Endothelial cell of umbilical vein (primary cell): Measurements from ENCODE around the gene CDC42EP3.

ENCODE experiments used
- EZH2 ChIP-seq: IDR thresholded peaks from 2 replicates; pipeline ENCODE4 v1.6.1; 2012; ENCODE audit warnings: borderline replicate concordance, low read depth, mild to moderate bottlenecking, moderate library complexity, low read length, inconsistent platforms; ENCODE audit not compliant: severe bottlenecking
- FOS ChIP-seq: IDR thresholded peaks from 2 replicates; pipeline ENCODE4 v1.6.1; 2011; ENCODE audit warnings: mild to moderate bottlenecking, low read length, moderate library complexity, borderline replicate concordance; ENCODE audit not compliant: insufficient read depth
- MYC ChIP-seq: IDR thresholded peaks from one replicate; pipeline ENCODE4 v1.6.1; 2011; ENCODE audit warnings: mild to moderate bottlenecking, low read depth, low read length
- POLR2A ChIP-seq: IDR thresholded peaks from 2 replicates; pipeline ENCODE4 v1.6.1; 2012; ENCODE audit warnings: low read depth, mild to moderate bottlenecking, control low read depth, low read length
- POLR2AphosphoS5 ChIP-seq: IDR thresholded peaks from 2 replicates; pipeline ENCODE4 v1.6.1; 2012; ENCODE audit warnings: low read depth, mild to moderate bottlenecking, control low read depth, low read length, moderate library complexity; ENCODE audit not compliant: insufficient read depth
- TF ChIP-seq, protein P1 (sequence below), 2 donors: IDR thresholded peaks; 1 replicate in 1 of 2; 2 replicates in 1 of 2; pipeline ENCODE4 v1.5.1; 2011; ENCODE audit warnings: low read length in 2 of 2, mild to moderate bottlenecking in 2 of 2, moderate library complexity in 2 of 2, control low read depth in 1 of 2, inconsistent platforms in 1 of 2, low read depth in 1 of 2; ENCODE audit not compliant: insufficient read depth in 1 of 2; ENCODE audit errors: extremely low read depth in 1 of 2

DNA sequence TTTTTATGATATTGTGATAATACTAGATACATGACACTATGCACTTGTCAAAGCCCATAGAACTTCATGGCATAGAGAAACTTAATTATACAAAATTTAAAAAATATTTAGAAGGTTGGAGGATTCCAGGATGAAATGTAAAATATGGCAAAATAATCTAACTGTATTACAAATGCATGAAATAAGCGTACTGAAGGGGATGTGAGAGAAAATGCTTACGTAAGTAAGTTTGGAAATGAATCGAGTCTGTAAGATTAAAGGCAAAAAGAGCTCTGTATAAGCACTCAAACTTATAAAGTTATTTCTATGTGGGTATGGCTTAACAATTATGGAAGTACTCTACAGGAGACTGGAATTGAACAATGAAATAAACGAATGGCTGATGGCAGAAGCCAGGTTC lies 13.4 kb upstream of the CDC42EP3 start:
- TF ChIP-seq POLR2A (no peak), EZH2 (no peak), POLR2AphosphoS5 (no peak), FOS (no peak), MYC (no peak)
- TF ChIP-seq, protein P1, sequence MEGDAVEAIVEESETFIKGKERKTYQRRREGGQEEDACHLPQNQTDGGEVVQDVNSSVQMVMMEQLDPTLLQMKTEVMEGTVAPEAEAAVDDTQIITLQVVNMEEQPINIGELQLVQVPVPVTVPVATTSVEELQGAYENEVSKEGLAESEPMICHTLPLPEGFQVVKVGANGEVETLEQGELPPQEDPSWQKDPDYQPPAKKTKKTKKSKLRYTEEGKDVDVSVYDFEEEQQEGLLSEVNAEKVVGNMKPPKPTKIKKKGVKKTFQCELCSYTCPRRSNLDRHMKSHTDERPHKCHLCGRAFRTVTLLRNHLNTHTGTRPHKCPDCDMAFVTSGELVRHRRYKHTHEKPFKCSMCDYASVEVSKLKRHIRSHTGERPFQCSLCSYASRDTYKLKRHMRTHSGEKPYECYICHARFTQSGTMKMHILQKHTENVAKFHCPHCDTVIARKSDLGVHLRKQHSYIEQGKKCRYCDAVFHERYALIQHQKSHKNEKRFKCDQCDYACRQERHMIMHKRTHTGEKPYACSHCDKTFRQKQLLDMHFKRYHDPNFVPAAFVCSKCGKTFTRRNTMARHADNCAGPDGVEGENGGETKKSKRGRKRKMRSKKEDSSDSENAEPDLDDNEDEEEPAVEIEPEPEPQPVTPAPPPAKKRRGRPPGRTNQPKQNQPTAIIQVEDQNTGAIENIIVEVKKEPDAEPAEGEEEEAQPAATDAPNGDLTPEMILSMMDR (IDR thresholded peaks at IDR 0.05; ENCODE audit: extremely low read depth in 1 of 2, insufficient read depth in 1 of 2, low read depth in 1 of 2, low read length in 2 of 2) = no peak
